HEK293 (cell line): ENCODE measurements around the gene GAK.

Experiments used
- CTCF ChIA-PET: fragments of 350-600 bp; formaldehyde crosslinking; extraction: SDS; loops from one replicate; lab custom pipeline; 2021; ENCODE audit warnings: antibody characterized with exemption; lab: Yijun Ruan, JAX
- POLR2A ChIA-PET: fragments of 300-600 bp; formaldehyde crosslinking; extraction: SDS; loops from one replicate; lab custom pipeline; 2020; ENCODE audit warnings: antibody characterized with exemption, inconsistent platforms; lab: Yijun Ruan, JAX
- H3K27ac ChIP-seq: fragments of 200-500 bp; sonication (Bioruptor generic); 2 replicates; pipeline ENCODE4 v1.5.1; 2014; ENCODE audit warnings: low read depth, low read length, control low read depth, inconsistent platforms; ENCODE audit errors: extremely low read depth
- H3K36me3 ChIP-seq, 2 experiments: fragments of 200-500 bp in 1 of 2; sonication (Bioruptor generic) in 1 of 2; 1 replicate in 1 of 2; 2 replicates in 1 of 2; pipeline ENCODE4 v1.5.1; 2014 to 2017; ENCODE audit warnings: inconsistent platforms in 2 of 2, low read length in 2 of 2; ENCODE audit not compliant: control insufficient read depth in 2 of 2, insufficient read depth in 1 of 2
- H3K4me1 ChIP-seq: fragments of 200-500 bp; sonication (Bioruptor generic); 2 replicates; pipeline ENCODE4 v1.5.1; 2014; ENCODE audit warnings: mild to moderate bottlenecking, low read length, inconsistent platforms; ENCODE audit not compliant: control insufficient read depth, insufficient read depth
- H3K4me3 ChIP-seq: 2 replicates; pipeline ENCODE4 v1.5.1; 2011; ENCODE audit warnings: low read depth, mild to moderate bottlenecking, control low read depth, low read length, moderate library complexity
- H3K9me3 ChIP-seq: fragments of 200-500 bp; sonication (Bioruptor generic); 2 replicates; pipeline ENCODE4 v1.5.1; 2014; ENCODE audit warnings: low read depth, low read length, inconsistent platforms; ENCODE audit not compliant: control insufficient read depth, insufficient read depth
- KLF9 ChIP-seq: fragments of 450-650 bp; formaldehyde crosslinking; IDR thresholded peaks from 2 replicates; pipeline ENCODE4 v1.5.1; 2016; ENCODE audit warnings: missing biosample characterization, missing genetic modification characterization, low read depth
- OSR2 ChIP-seq: fragments of 450-650 bp; formaldehyde crosslinking; IDR thresholded peaks from 2 replicates; pipeline ENCODE4 v1.5.1; 2016; ENCODE audit warnings: missing biosample characterization, missing genetic modification characterization
- OVOL3 ChIP-seq: fragments of 450-650 bp; formaldehyde crosslinking; IDR thresholded peaks from 2 replicates; pipeline ENCODE4 v1.5.1; 2016; ENCODE audit warnings: missing biosample characterization, missing genetic modification characterization
- PRDM1 ChIP-seq: fragments of 450-650 bp; formaldehyde crosslinking; IDR thresholded peaks from 2 replicates; pipeline ENCODE4; 2016; ENCODE audit warnings: missing biosample characterization, missing genetic modification characterization
- RBAK ChIP-seq: fragments of 450-650 bp; formaldehyde crosslinking; IDR thresholded peaks from 2 replicates; pipeline ENCODE4 v1.5.1; 2016; ENCODE audit warnings: missing biosample characterization, missing genetic modification characterization
- ZBTB11 ChIP-seq: fragments of 450-650 bp; formaldehyde crosslinking; conservative IDR thresholded peaks from 2 replicates; pipeline ENCODE4 v1.5.1; 2016; ENCODE audit warnings: low read depth, missing biosample characterization, missing genetic modification characterization
- ZBTB26 ChIP-seq: fragments of 450-650 bp; formaldehyde crosslinking; optimal IDR thresholded peaks from 2 replicates; pipeline ENCODE3; 2016; ENCODE audit warnings: missing biosample characterization, mild to moderate bottlenecking, missing genetic modification characterization
- ZBTB48 ChIP-seq: fragments of 450-650 bp; formaldehyde crosslinking; IDR thresholded peaks from 2 replicates; pipeline ENCODE4 v1.5.1; 2016; ENCODE audit warnings: missing biosample characterization, missing genetic modification characterization
- ZFP41 ChIP-seq: fragments of 450-650 bp; formaldehyde crosslinking; IDR thresholded peaks from 2 replicates; pipeline ENCODE4 v1.5.1; 2016; ENCODE audit warnings: missing biosample characterization, missing genetic modification characterization, borderline replicate concordance
- ZNF157 ChIP-seq: fragments of 450-650 bp; formaldehyde crosslinking; IDR thresholded peaks from 2 replicates; pipeline ENCODE4 v1.5.1; 2016; ENCODE audit warnings: missing biosample characterization, missing genetic modification characterization
- ZNF211 ChIP-seq: fragments of 450-650 bp; formaldehyde crosslinking; IDR thresholded peaks from 2 replicates; pipeline ENCODE4 v1.5.1; 2016; ENCODE audit warnings: low read depth, missing biosample characterization, missing genetic modification characterization
- ZNF341 ChIP-seq: fragments of 450-650 bp; formaldehyde crosslinking; IDR thresholded peaks from 2 replicates; pipeline ENCODE4; 2016; ENCODE audit warnings: low read depth, missing biosample characterization, missing genetic modification characterization
- ZNF521 ChIP-seq: fragments of 450-650 bp; formaldehyde crosslinking; IDR thresholded peaks from 2 replicates; pipeline ENCODE4 v1.5.1; 2017; ENCODE audit warnings: missing biosample characterization, mild to moderate bottlenecking, missing genetic modification characterization
- ZNF664 ChIP-seq: fragments of 450-650 bp; formaldehyde crosslinking; IDR thresholded peaks from 2 replicates; pipeline ENCODE4 v1.5.1; 2016; ENCODE audit warnings: missing biosample characterization, missing genetic modification characterization
- ZNF701 ChIP-seq: fragments of 450-650 bp; formaldehyde crosslinking; IDR thresholded peaks from 2 replicates; pipeline ENCODE4 v1.5.1; 2016; ENCODE audit warnings: missing biosample characterization, missing genetic modification characterization

Gene GAK

GRCh38 chr4:888029-888428 lies 44.1 kb downstream of the GAK start:
- CTCF ChIA-PET = no interaction called here
- Histone ChIP-seq H3K4me1 (no peaks in the 10 kb centered on the region), H3K27ac (no peak overlapping the region), H3K4me3 (no peak overlapping the region), H3K36me3 (peaks cover 0 to 75% of the 10 kb centered on the region in 2 experiments; a peak in 1 of 3 replicates), H3K9me3 (no peaks in the 10 kb centered on the region)
- TF ChIP-seq ZBTB48 (no peak), ZNF341 (tag by site-specific recombination) (no peak), ZNF211 (tag by site-specific recombination) (no peak), ZNF701 (no peak), OSR2 (no peak), ZNF664 (no peak)
- POLR2A ChIA-PET = interaction anchor here (0.5 kb wide), 1 partner anchor 109 kb away, joined by 3 read pairs; no protein-coding TSS in a partner anchor

GRCh38 chr4:887034-887763 lies 44.9 kb downstream of the GAK start:
- ChIA-PET POLR2A (no interaction called here), CTCF (no interaction called here)
- H3K36me3 ChIP-seq = peaks cover 0 to 73% of the 10 kb centered on the region in 2 experiments; a peak in 1 of 3 replicates
- TF ChIP-seq ZNF521 (tag by site-specific recombination) (no peak), RBAK (tag by site-specific recombination) (no peak), ZBTB26 (peak; percentile 9), ZNF157 (no peak)
- H3K9me3 ChIP-seq = no peaks in the 10 kb centered on the region
- H3K4me1 ChIP-seq = no peaks in the 10 kb centered on the region
- no peak overlapping the region for H3K4me3 ChIP-seq
- H3K27ac ChIP-seq = no peak overlapping the region

- ChIA-PET POLR2A (no interaction called here), CTCF (no interaction called here)
- Histone ChIP-seq H3K27ac (no peak overlapping the region), H3K4me3 (no peak overlapping the region), H3K4me1 (no peaks in the 10 kb centered on the region)
- TF ChIP-seq PRDM1 (tag by site-specific recombination) (0 out of 2 replicates have a peak, but pooled peaks have one; percentile 6), ZNF521 (tag by site-specific recombination) (no peak), KLF9 (tag by site-specific recombination) (no peak), ZBTB11 (tag by site-specific recombination) (no peak)
- TF ChIP-seq, all 188 proteins: peak for 1
- Histone ChIP-seq H3K9me3 (no peaks in the 10 kb centered on the region), H3K36me3 (peaks cover 0 to 83% of the 10 kb centered on the region in 2 experiments; a peak in 1 of 3 replicates)
Measured at GRCh38 chr4:886244-886643, 45.9 kb downstream of the GAK start.

- Histone ChIP-seq H3K4me1 (no peaks in the 10 kb centered on the region), H3K9me3 (no peaks in the 10 kb centered on the region), H3K36me3 (peaks cover 0 to 88% of the 10 kb centered on the region in 2 experiments; a peak in 1 of 3 replicates), H3K4me3 (no peak overlapping the region), H3K27ac (no peak overlapping the region)
- ChIA-PET CTCF (no interaction called here), POLR2A (no interaction called here)
- TF ChIP-seq ZFP41 (tag by site-specific recombination) (no peak), OVOL3 (tag by site-specific recombination) (no peak), RBAK (tag by site-specific recombination) (no peak)
Measured at GRCh38 chr4:885353-885752, 46.8 kb downstream of the GAK start.
